ENCODE results near the gene DDX25.

DNA sequence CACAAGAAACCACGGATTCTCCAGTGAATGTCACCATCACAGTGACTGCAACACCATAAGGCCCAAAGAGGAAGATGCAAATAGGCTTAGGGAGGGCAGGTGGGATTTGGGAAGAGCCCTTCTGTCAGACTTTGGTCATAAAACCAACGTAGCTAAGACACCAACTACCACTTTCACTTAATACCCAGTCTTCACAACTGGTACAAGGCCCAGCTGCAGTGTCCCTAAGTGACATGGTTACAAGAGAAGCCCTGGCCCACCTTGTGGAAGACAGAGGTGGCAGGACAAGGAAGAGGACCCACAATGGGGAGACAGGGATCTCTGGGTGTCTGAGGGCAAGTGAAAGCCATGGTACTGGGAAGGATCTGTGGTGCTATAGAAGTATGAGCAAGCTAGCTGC is 51.5 kb downstream of the DDX25 start:
- no peak for TF ChIP-seq POLR2A (IDR thresholded peaks at IDR 0.05; ENCODE audit: low read depth, low read length)
- TF ChIP-seq CTCF (conservative IDR thresholded peaks at IDR 0.05; ENCODE audit: low read depth, low read length): no peak
- no peak for TF ChIP-seq RAD21 (IDR thresholded peaks at IDR 0.05; ENCODE audit: low read length)
- no peak for TF ChIP-seq FOS (IDR thresholded peaks at IDR 0.05; ENCODE audit: low read depth, low read length)
- TF ChIP-seq, protein P1, sequence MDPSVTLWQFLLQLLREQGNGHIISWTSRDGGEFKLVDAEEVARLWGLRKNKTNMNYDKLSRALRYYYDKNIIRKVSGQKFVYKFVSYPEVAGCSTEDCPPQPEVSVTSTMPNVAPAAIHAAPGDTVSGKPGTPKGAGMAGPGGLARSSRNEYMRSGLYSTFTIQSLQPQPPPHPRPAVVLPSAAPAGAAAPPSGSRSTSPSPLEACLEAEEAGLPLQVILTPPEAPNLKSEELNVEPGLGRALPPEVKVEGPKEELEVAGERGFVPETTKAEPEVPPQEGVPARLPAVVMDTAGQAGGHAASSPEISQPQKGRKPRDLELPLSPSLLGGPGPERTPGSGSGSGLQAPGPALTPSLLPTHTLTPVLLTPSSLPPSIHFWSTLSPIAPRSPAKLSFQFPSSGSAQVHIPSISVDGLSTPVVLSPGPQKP (IDR thresholded peaks at IDR 0.05; ENCODE audit: borderline replicate concordance, low read depth, low read length): no peak
- TF ChIP-seq, protein P2, sequence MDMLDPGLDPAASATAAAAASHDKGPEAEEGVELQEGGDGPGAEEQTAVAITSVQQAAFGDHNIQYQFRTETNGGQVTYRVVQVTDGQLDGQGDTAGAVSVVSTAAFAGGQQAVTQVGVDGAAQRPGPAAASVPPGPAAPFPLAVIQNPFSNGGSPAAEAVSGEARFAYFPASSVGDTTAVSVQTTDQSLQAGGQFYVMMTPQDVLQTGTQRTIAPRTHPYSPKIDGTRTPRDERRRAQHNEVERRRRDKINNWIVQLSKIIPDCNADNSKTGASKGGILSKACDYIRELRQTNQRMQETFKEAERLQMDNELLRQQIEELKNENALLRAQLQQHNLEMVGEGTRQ (IDR thresholded peaks at IDR 0.05; ENCODE audit: low read depth, low read length): no peak
- TF ChIP-seq RCOR1 (IDR thresholded peaks at IDR 0.05; ENCODE audit: insufficient replicate concordance, low read length): no peak
- TF ChIP-seq SMC3 (IDR thresholded peaks at IDR 0.05; ENCODE audit: low read depth, low read length): no peak
- TF ChIP-seq CEBPB (IDR thresholded peaks at IDR 0.05; ENCODE audit: low read depth, low read length): no peak
- TF ChIP-seq RFX5 (IDR thresholded peaks at IDR 0.05; ENCODE audit: low read depth, low read length): no peak
- TF ChIP-seq CHD1 (IDR thresholded peaks at IDR 0.05; ENCODE audit: low read depth, low read length): no peak
- TF ChIP-seq MAFK (IDR thresholded peaks at IDR 0.05; ENCODE audit: low read depth, low read length): no peak
- no peak for TF ChIP-seq MAZ (IDR thresholded peaks at IDR 0.05; ENCODE audit: borderline replicate concordance, low read depth, low read length)

Data from IMR-90 (cell line).